SK-N-SH (cell line): Measurements from ENCODE around the gene HDAC4. TPM values are rescaled to one million over a fixed set of nuclear protein-coding genes. Genes with fewer than 3 reads are reported as not detected.

Source experiments
- CTCF ChIA-PET: fragments of 300-600, 350-600 bp; formaldehyde crosslinking; extraction: SDS; loops from one replicate; lab custom pipeline; 2021; lab: Yijun Ruan, JAX
- POLR2A ChIA-PET: fragments of 350-600 bp; sonication (Branson Sonifier 250); formaldehyde crosslinking; extraction: SDS; loops from one replicate; lab custom pipeline; 2020; ENCODE audit warnings: antibody characterized with exemption, inconsistent platforms; lab: Yijun Ruan, JAX
- DNase-seq: peaks from one replicate; pipeline ENCODE4 v3.0.0; 2012
- H2AFZ ChIP-seq: fragments of 200-600 bp; sonication (generic); 2 replicates; pipeline ENCODE4 v1.8.1; 2016; ENCODE audit warnings: antibody characterized with exemption, mild to moderate bottlenecking, low read depth
- H3F3A ChIP-seq: fragments of 200-600 bp; sonication (generic); replicated peaks from 2 replicates; pipeline ENCODE3; 2016; ENCODE audit warnings: antibody characterized with exemption, mild to moderate bottlenecking; ENCODE audit not compliant: insufficient read depth
- H3K27ac ChIP-seq, 2 experiments: fragments of 200-500 bp in 1 of 2; fragments of 200-600 bp in 1 of 2; sonication (Bioruptor generic) in 1 of 2; sonication (generic), shearing (Covaris generic) in 1 of 2; 2 replicates each; pipeline versions ENCODE4 v1.5.1 to v1.6.1; 2014 to 2016; ENCODE audit warnings: low read depth in 2 of 2, inconsistent platforms in 1 of 2, low read length in 1 of 2, mild to moderate bottlenecking in 1 of 2, mixed read lengths in 1 of 2
- H3K27me3 ChIP-seq: fragments of 200-600 bp; sonication (generic), shearing (Covaris generic); 2 replicates; pipeline ENCODE4 v1.6.1; 2016; ENCODE audit warnings: mixed run types; ENCODE audit not compliant: insufficient read depth
- H3K36me3 ChIP-seq, 2 experiments: fragments of 200-500 bp in 1 of 2; fragments of 200-600 bp in 1 of 2; sonication (Bioruptor generic) in 1 of 2; sonication (generic) in 1 of 2; replicated peaks in 1 of 2; 2 replicates each; pipeline versions ENCODE3 to v1.5.1; 2014 to 2016; ENCODE audit warnings: low read length in 1 of 2, mild to moderate bottlenecking in 1 of 2; ENCODE audit not compliant: insufficient read depth in 2 of 2, control insufficient read depth in 1 of 2
- H3K4me1 ChIP-seq, 2 experiments: fragments of 200-500 bp in 1 of 2; fragments of 200-600 bp in 1 of 2; sonication (Bioruptor generic) in 1 of 2; sonication (generic), shearing (Covaris generic) in 1 of 2; 2 replicates each; pipeline versions ENCODE4 v1.5.1 to v1.6.1; 2014 to 2016; ENCODE audit warnings: low read depth in 1 of 2, low read length in 1 of 2, mixed run types in 1 of 2; ENCODE audit not compliant: insufficient read depth in 2 of 2, control insufficient read depth in 1 of 2
- H3K4me2 ChIP-seq: fragments of 200-600 bp; sonication (generic), shearing (Covaris generic); 2 replicates; pipeline ENCODE4 v1.6.1; 2017; ENCODE audit warnings: mixed run types
- H3K4me3 ChIP-seq, 2 experiments: fragments of 200-500 bp in 1 of 2; fragments of 200-600 bp in 1 of 2; sonication (Bioruptor generic) in 1 of 2; sonication (generic), shearing (Covaris generic) in 1 of 2; 2 replicates each; pipeline versions ENCODE4 v1.5.1 to v1.8.1; 2014 to 2016; ENCODE audit warnings: low read depth in 2 of 2, inconsistent platforms in 1 of 2, low read length in 1 of 2, mild to moderate bottlenecking in 1 of 2, mixed read lengths in 1 of 2, moderate library complexity in 1 of 2
- H3K79me2 ChIP-seq: fragments of 200-600 bp; sonication (generic); 2 replicates; pipeline ENCODE4 v1.8.1; 2017; ENCODE audit warnings: mild to moderate bottlenecking; ENCODE audit not compliant: insufficient read depth
- H3K9ac ChIP-seq: fragments of 200-600 bp; sonication (generic); 2 replicates; pipeline ENCODE4 v1.6.1; 2017; ENCODE audit warnings: mixed run types
- H3K9me2 ChIP-seq: fragments of 200-600 bp; sonication (generic); 2 replicates; pipeline ENCODE4 v1.6.1; 2017; ENCODE audit warnings: mixed run types
- H3K9me3 ChIP-seq: fragments of 200-600 bp; sonication (generic); 2 replicates; pipeline ENCODE4 v1.6.1; 2017; ENCODE audit warnings: mixed run types, mild to moderate bottlenecking, moderate library complexity
- H4K20me1 ChIP-seq: fragments of 200-600 bp; sonication (generic); 2 replicates; pipeline ENCODE4 v1.6.1; 2017; ENCODE audit warnings: mild to moderate bottlenecking, mixed run types; ENCODE audit not compliant: insufficient read depth
- ELF1 ChIP-seq: IDR thresholded peaks from 2 replicates; pipeline ENCODE4 v1.4.0; 2012
- EP300 ChIP-seq, 2 experiments: IDR thresholded peaks; 2 replicates each; pipeline versions ENCODE4 v1.4.0 to v1.6.1; 2012; ENCODE audit warnings: borderline replicate concordance in 1 of 2, low read depth in 1 of 2, low read length in 1 of 2
- FOXJ3 ChIP-seq: sonication (generic); formaldehyde crosslinking; IDR thresholded peaks from 2 replicates; pipeline ENCODE4 v1.5.1; 2020; ENCODE audit warnings: mild to moderate bottlenecking, missing genetic modification reagents
- GATA2 ChIP-seq: sonication (generic); formaldehyde crosslinking; IDR thresholded peaks from 2 replicates; pipeline ENCODE4 v1.5.0; 2020; ENCODE audit warnings: mild to moderate bottlenecking, missing genetic modification reagents
- JUND ChIP-seq: IDR thresholded peaks from 2 replicates; pipeline ENCODE4 v1.4.0; 2012
- MEF2A ChIP-seq: IDR thresholded peaks from 2 replicates; pipeline ENCODE4 v1.4.0; 2012; ENCODE audit warnings: low read depth, borderline replicate concordance
- SIN3A ChIP-seq: IDR thresholded peaks from 2 replicates; pipeline ENCODE4 v1.6.1; 2012; ENCODE audit warnings: low read depth, mild to moderate bottlenecking, low read length, moderate library complexity, borderline replicate concordance
- TAF1 ChIP-seq: IDR thresholded peaks from 2 replicates; pipeline ENCODE4 v1.6.1; 2012; ENCODE audit warnings: low read depth, mild to moderate bottlenecking, low read length, moderate library complexity, borderline replicate concordance
- YY1 ChIP-seq: IDR thresholded peaks from 2 replicates; pipeline ENCODE4 v1.4.0; 2012; ENCODE audit warnings: low read depth, mild to moderate bottlenecking
- WGBS: methylation state at CpG from one replicate; pipeline ENCODE4 v1.1.6; 2017; ENCODE audit warnings: low lambda C conversion rate; 5-methylcytosine and 5-hydroxymethylcytosine counted together
- polyA plus RNA-seq, 3 experiments: library from polyadenylated mRNA; depleted of rRNA; stranded (reverse); fragments of >200 nt; gene quantifications; 2 replicates each; pipeline ENCODE4 v1.2.3, GENCODE V29; 2012
- TF ChIP-seq, protein P1 (sequence below): IDR thresholded peaks from 2 replicates; pipeline ENCODE4 v1.6.1; 2012; ENCODE audit warnings: mild to moderate bottlenecking, low read depth, low read length, moderate library complexity
- TF ChIP-seq, protein P2 (sequence below): IDR thresholded peaks from 2 replicates; pipeline ENCODE4 v1.4.0; 2012; ENCODE audit warnings: low read depth
- TF ChIP-seq, protein P3 (sequence below): IDR thresholded peaks from 2 replicates; pipeline ENCODE4 v1.4.0; 2012; ENCODE audit warnings: low read depth, borderline replicate concordance

The HDAC4 gene
- polyA plus RNA-seq, 1 of the 3 experiments (the other 2 are of a cell fraction), result 5.5 TPM

DNA sequence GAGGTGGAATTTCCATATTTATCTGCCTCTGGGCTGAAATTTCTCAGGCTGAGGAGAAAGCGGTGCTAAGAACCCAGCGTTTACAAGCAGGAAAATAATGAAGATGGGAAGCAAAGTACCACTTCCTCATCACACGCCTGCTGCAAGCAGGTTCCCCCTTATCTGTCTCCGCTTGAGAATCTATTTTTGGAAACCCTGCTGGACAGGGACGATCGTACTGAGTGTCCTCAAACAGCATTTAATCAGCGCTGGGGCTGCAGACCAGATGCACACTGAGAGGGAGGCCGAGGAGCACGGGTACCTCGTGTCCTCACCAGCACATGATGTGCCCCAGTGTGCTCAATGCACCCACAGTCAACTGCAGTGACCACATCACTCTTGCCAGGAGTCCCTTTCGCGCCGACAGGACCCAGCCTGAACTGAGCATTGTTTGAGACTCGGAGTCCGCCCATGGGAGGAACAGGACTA lies 160.4 kb downstream of the HDAC4 start:
- Histone ChIP-seq H3F3A (no peaks in the 10 kb centered on the region), H3K79me2 (no peaks in the 10 kb centered on the region), H3K36me3 (no peaks in the 10 kb centered on the region), H3K27ac (peak overlapping the region; percentile 24 to 99; a peak in 3 of 4 replicates), H3K4me1 (peaks cover 0 to 58% of the 10 kb centered on the region in 2 experiments; a peak in 2 of 4 replicates), H3K9me2 (no peaks in the 10 kb centered on the region), H3K4me2 (no peak overlapping the region), H4K20me1 (no peaks in the 10 kb centered on the region), H2AFZ (no peak overlapping the region), H3K4me3 (no peak overlapping the region), H3K9me3 (no peaks in the 10 kb centered on the region), H3K27me3 (no peaks in the 10 kb centered on the region), H3K9ac (no peak overlapping the region)
- WGBS, result 45% methylated on average over 11 of the region's 15 CpGs
- CTCF ChIA-PET, result interaction anchor here (0.9 to 2.3 kb wide), 4 partner anchors 10 to 752 kb away, joined by 3 to 8 read pairs (median 4); no protein-coding TSS in a partner anchor
- TF ChIP-seq, protein P1, sequence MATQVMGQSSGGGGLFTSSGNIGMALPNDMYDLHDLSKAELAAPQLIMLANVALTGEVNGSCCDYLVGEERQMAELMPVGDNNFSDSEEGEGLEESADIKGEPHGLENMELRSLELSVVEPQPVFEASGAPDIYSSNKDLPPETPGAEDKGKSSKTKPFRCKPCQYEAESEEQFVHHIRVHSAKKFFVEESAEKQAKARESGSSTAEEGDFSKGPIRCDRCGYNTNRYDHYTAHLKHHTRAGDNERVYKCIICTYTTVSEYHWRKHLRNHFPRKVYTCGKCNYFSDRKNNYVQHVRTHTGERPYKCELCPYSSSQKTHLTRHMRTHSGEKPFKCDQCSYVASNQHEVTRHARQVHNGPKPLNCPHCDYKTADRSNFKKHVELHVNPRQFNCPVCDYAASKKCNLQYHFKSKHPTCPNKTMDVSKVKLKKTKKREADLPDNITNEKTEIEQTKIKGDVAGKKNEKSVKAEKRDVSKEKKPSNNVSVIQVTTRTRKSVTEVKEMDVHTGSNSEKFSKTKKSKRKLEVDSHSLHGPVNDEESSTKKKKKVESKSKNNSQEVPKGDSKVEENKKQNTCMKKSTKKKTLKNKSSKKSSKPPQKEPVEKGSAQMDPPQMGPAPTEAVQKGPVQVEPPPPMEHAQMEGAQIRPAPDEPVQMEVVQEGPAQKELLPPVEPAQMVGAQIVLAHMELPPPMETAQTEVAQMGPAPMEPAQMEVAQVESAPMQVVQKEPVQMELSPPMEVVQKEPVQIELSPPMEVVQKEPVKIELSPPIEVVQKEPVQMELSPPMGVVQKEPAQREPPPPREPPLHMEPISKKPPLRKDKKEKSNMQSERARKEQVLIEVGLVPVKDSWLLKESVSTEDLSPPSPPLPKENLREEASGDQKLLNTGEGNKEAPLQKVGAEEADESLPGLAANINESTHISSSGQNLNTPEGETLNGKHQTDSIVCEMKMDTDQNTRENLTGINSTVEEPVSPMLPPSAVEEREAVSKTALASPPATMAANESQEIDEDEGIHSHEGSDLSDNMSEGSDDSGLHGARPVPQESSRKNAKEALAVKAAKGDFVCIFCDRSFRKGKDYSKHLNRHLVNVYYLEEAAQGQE, result 0 out of 2 replicates have a peak, but pooled peaks have one; percentile 48
- TF ChIP-seq GATA2 (peak; percentile 54), FOXJ3 (CRISPR knock-in tag) (0 out of 2 replicates have a peak, but pooled peaks have one; percentile 56), JUND (no peak), SIN3A (no peak), EP300 (IDR thresholded peaks at IDR 0.05; ENCODE audit: borderline replicate concordance in 1 of 2, low read depth in 1 of 2, low read length in 1 of 2) (0 out of 4 replicates have a peak, but pooled peaks of 1 of the 2 experiments have one; percentile 37), TAF1 (no peak), YY1 (no peak), MEF2A (no peak), ELF1 (no peak)
- TF ChIP-seq, protein P2, sequence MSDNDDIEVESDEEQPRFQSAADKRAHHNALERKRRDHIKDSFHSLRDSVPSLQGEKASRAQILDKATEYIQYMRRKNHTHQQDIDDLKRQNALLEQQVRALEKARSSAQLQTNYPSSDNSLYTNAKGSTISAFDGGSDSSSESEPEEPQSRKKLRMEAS, result no peak
- TF ChIP-seq, protein P3, sequence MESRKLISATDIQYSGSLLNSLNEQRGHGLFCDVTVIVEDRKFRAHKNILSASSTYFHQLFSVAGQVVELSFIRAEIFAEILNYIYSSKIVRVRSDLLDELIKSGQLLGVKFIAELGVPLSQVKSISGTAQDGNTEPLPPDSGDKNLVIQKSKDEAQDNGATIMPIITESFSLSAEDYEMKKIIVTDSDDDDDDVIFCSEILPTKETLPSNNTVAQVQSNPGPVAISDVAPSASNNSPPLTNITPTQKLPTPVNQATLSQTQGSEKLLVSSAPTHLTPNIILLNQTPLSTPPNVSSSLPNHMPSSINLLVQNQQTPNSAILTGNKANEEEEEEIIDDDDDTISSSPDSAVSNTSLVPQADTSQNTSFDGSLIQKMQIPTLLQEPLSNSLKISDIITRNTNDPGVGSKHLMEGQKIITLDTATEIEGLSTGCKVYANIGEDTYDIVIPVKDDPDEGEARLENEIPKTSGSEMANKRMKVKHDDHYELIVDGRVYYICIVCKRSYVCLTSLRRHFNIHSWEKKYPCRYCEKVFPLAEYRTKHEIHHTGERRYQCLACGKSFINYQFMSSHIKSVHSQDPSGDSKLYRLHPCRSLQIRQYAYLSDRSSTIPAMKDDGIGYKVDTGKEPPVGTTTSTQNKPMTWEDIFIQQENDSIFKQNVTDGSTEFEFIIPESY, result no peak
- POLR2A ChIA-PET, result interaction anchor here (1.7 kb wide), 1 partner anchor 36 kb away, joined by 8 read pairs; no protein-coding TSS in a partner anchor
- peak; percentile 80 for DNase-seq
